H1 (cell line): ENCODE measurements around the gene APEH. TPM values are rescaled to one million over a fixed set of nuclear protein-coding genes. Genes with fewer than 3 reads are reported as not detected.

Experiments used
- CTCF ChIA-PET: fragments of 300-600 bp; sonication (Branson Sonifier 250); formaldehyde crosslinking; loops from one replicate; lab custom pipeline; 2021; ENCODE audit not compliant: partially characterized antibody; lab: Charles Lee
- POLR2A ChIA-PET: fragments of 300-600 bp; sonication (Branson Sonifier 250); formaldehyde crosslinking; loops from one replicate; lab custom pipeline; 2021; ENCODE audit warnings: inconsistent platforms; ENCODE audit not compliant: partially characterized antibody; lab: Charles Lee
- DNase-seq, 2 experiments: peaks; one replicate each; pipeline versions ENCODE4 v3.0.0 to v3.0.0-alpha.2; 2010 to 2022; ENCODE audit warnings: low spot score in 2 of 2, low read depth in 1 of 2, mixed read lengths in 1 of 2
- FAIRE-seq: peaks from 2 replicates; lab custom pipeline; 2011; peaks lifted over from hg19 to GRCh38; lab: Jason Lieb, UNC
- H2AFZ ChIP-seq: 2 replicates; pipeline ENCODE4 v1.8.1; 2012; ENCODE audit warnings: low read length, inconsistent platforms
- H2AK5ac ChIP-seq: 2 replicates; pipeline ENCODE4 v1.6.1; 2013; ENCODE audit warnings: low read depth, low read length
- H2BK120ac ChIP-seq: replicated peaks from 2 replicates; pipeline ENCODE3; 2013; ENCODE audit warnings: low read depth, low read length, inconsistent platforms
- H2BK12ac ChIP-seq: 2 replicates; pipeline ENCODE4 v1.6.1; 2013; ENCODE audit warnings: low read depth, low read length
- H2BK15ac ChIP-seq: 2 replicates; pipeline ENCODE4 v1.6.1; 2013; ENCODE audit warnings: low read length
- H2BK20ac ChIP-seq: 2 replicates; pipeline ENCODE4 v1.6.1; 2013; ENCODE audit warnings: low read length
- H2BK5ac ChIP-seq: 2 replicates; pipeline ENCODE4 v1.6.1; 2013; ENCODE audit warnings: low read depth, low read length
- H3K14ac ChIP-seq: 2 replicates; pipeline ENCODE4 v1.6.1; 2013; ENCODE audit warnings: inconsistent platforms; ENCODE audit not compliant: insufficient read length
- H3K18ac ChIP-seq: 2 replicates; pipeline ENCODE4 v1.6.1; 2013; ENCODE audit warnings: low read length; ENCODE audit errors: extremely low read depth
- H3K23ac ChIP-seq: 2 replicates; pipeline ENCODE4 v1.6.1; 2013; ENCODE audit warnings: inconsistent platforms; ENCODE audit not compliant: insufficient read length
- H3K23me2 ChIP-seq: 2 replicates; pipeline ENCODE4 v1.6.1; 2013; ENCODE audit warnings: low read depth, low read length
- H3K27ac ChIP-seq: 2 replicates; pipeline ENCODE4 v1.6.1; 2011; ENCODE audit warnings: low read depth, low read length, inconsistent platforms
- H3K27me3 ChIP-seq, 4 experiments: replicated peaks in 1 of 4; 1 replicate in 1 of 4; 2 replicates in 3 of 4; pipeline versions ENCODE4 v1.6.1 to v1.8.1; 2011 to 2013; ENCODE audit warnings: low read length in 3 of 4, mild to moderate bottlenecking in 3 of 4, inconsistent platforms in 2 of 4, mixed read lengths in 2 of 4, moderate library complexity in 1 of 4; ENCODE audit not compliant: control insufficient read depth in 3 of 4, insufficient read depth in 3 of 4; ENCODE audit errors: extremely low read depth in 1 of 4
- H3K36me3 ChIP-seq, 4 experiments: 2 replicates each; pipeline versions ENCODE4 v1.6.1 to v1.8.1; 2011 to 2013; ENCODE audit warnings: mild to moderate bottlenecking in 4 of 4, low read length in 3 of 4, moderate library complexity in 2 of 4, control low read depth in 1 of 4, inconsistent platforms in 1 of 4; ENCODE audit not compliant: insufficient read depth in 4 of 4, control insufficient read depth in 2 of 4
- H3K4ac ChIP-seq: replicated peaks from 2 replicates; pipeline ENCODE3; 2013; ENCODE audit warnings: low read length, low read depth, mixed read lengths, inconsistent platforms; ENCODE audit not compliant: insufficient read length
- H3K4me1 ChIP-seq, 4 experiments: replicated peaks in 1 of 4; 1 replicate in 1 of 4; 2 replicates in 3 of 4; pipeline versions ENCODE4 v1.6.1 to v1.8.1; 2011 to 2013; ENCODE audit warnings: low read length in 3 of 4, inconsistent platforms in 2 of 4, mixed read lengths in 1 of 4; ENCODE audit not compliant: insufficient read depth in 4 of 4, control insufficient read depth in 3 of 4
- H3K4me2 ChIP-seq, 2 experiments: 2 replicates each; pipeline versions ENCODE4 v1.6.1 to v1.8.1; 2011 to 2013; ENCODE audit warnings: low read depth in 2 of 2, low read length in 2 of 2, control low read depth in 1 of 2, inconsistent platforms in 1 of 2, mild to moderate bottlenecking in 1 of 2; ENCODE audit not compliant: insufficient read depth in 1 of 2
- H3K4me3 ChIP-seq, 4 experiments: fragments of 200-600, 300-600 bp in 1 of 4; sonication (generic), shearing (Covaris generic), sonication (Bioruptor Twin) in 1 of 4; 2 replicates each; pipeline versions ENCODE4 v1.5.1 to v1.8.1; 2011 to 2016; ENCODE audit warnings: low read length in 4 of 4, low read depth in 3 of 4, control low read depth in 2 of 4, inconsistent platforms in 2 of 4, mild to moderate bottlenecking in 2 of 4, mixed read lengths in 1 of 4, moderate library complexity in 1 of 4; ENCODE audit not compliant: insufficient read depth in 2 of 4; ENCODE audit errors: extremely low read depth in 1 of 4
- H3K56ac ChIP-seq: replicated peaks from 2 replicates; pipeline ENCODE3; 2013; ENCODE audit warnings: low read depth, mild to moderate bottlenecking, mixed read lengths, low read length, inconsistent platforms; ENCODE audit not compliant: insufficient read length
- H3K79me1 ChIP-seq: 2 replicates; pipeline ENCODE4 v1.6.1; 2013; ENCODE audit warnings: low read depth, low read length, control low read depth
- H3K79me2 ChIP-seq, 2 experiments: 2 replicates each; pipeline versions ENCODE4 v1.6.1 to v1.8.1; 2012 to 2013; ENCODE audit warnings: low read length in 2 of 2, mild to moderate bottlenecking in 2 of 2, inconsistent platforms in 1 of 2; ENCODE audit not compliant: insufficient read depth in 2 of 2, control insufficient read depth in 1 of 2
- H3K9ac ChIP-seq, 4 experiments: replicated peaks in 1 of 4; 1 replicate in 1 of 4; 2 replicates in 3 of 4; pipeline versions ENCODE4 v1.6.1 to v1.8.1; 2011 to 2013; ENCODE audit warnings: low read depth in 3 of 4, low read length in 3 of 4, control low read depth in 2 of 4, mild to moderate bottlenecking in 2 of 4, moderate library complexity in 2 of 4, inconsistent platforms in 1 of 4; ENCODE audit errors: extremely low read depth in 1 of 4
- H3K9me3 ChIP-seq, 2 experiments: 2 replicates each; pipeline versions ENCODE4 v1.6.1 to v1.8.1; 2012 to 2013; ENCODE audit warnings: mild to moderate bottlenecking in 2 of 2, moderate library complexity in 2 of 2, control low read depth in 1 of 2, inconsistent platforms in 1 of 2, low read depth in 1 of 2, low read length in 1 of 2, mixed read lengths in 1 of 2; ENCODE audit not compliant: insufficient read depth in 2 of 2
- H4K20me1 ChIP-seq, 2 experiments: replicated peaks in 1 of 2; 2 replicates each; pipeline versions ENCODE3 to v1.8.1; 2011 to 2013; ENCODE audit warnings: inconsistent platforms in 2 of 2, low read length in 2 of 2, mild to moderate bottlenecking in 1 of 2; ENCODE audit not compliant: insufficient read depth in 2 of 2, control insufficient read depth in 1 of 2
- H4K5ac ChIP-seq: 2 replicates; pipeline ENCODE4 v1.6.1; 2013; ENCODE audit warnings: low read length, low read depth, mixed read lengths, inconsistent platforms; ENCODE audit not compliant: insufficient read length
- H4K8ac ChIP-seq: 2 replicates; pipeline ENCODE4 v1.8.0; 2013; ENCODE audit warnings: mild to moderate bottlenecking, moderate library complexity, low read length, inconsistent platforms; ENCODE audit not compliant: insufficient read depth; ENCODE audit errors: extremely low read depth
- H4K91ac ChIP-seq: replicated peaks from 2 replicates; pipeline ENCODE3; 2013; ENCODE audit warnings: low read length, mixed read lengths, inconsistent platforms; ENCODE audit not compliant: insufficient read length
- WGBS, 2 experiments: shearing (Covaris generic) in 1 of 2; methylation state at CpG; one replicate each; pipeline versions ENCODE4 v1.1.6 to v1.1.7; 2013 to 2015; ENCODE audit warnings: low lambda C conversion rate in 2 of 2, mixed read lengths in 2 of 2, inconsistent platforms in 1 of 2, low coverage in 1 of 2, missing lambda C conversion rate in 1 of 2; ENCODE audit not compliant: insufficient replicate concordance in 2 of 2, insufficient coverage in 1 of 2, insufficient read length in 1 of 2; ENCODE audit errors: extremely low coverage in 1 of 2, missing lambda C conversion rate in 1 of 2; 5-methylcytosine and 5-hydroxymethylcytosine counted together
- polyA plus RNA-seq, 7 experiments: library from polyadenylated mRNA; depleted of rRNA in 3 of 7; stranded (reverse) in 5 of 7; unstranded in 2 of 7; fragments of >200 nt in 5 of 7; fragments of 200-250 nt in 2 of 7; gene quantifications; 1 replicate in 5 of 7; 2 replicates in 1 of 7; 4 replicates in 1 of 7; pipeline versions ENCODE4 v1.2.1 to v1.2.3, GENCODE V29; 2011 to 2013; ENCODE audit warnings: missing spikeins in 2 of 7, mixed read lengths in 2 of 7
- total RNA-seq: library from RNA; stranded (reverse); fragmentation: NEBNext Ultra II Directional; extraction: Animal tissue kit (Norgen Biotek cat#: 25700); gene quantifications from 2 replicates; pipeline ENCODE4 v1.2.1, GENCODE V29; 2021
- TF ChIP-seq, protein P1 (sequence below): IDR thresholded peaks from 2 replicates; pipeline ENCODE4 v1.6.1; 2011; ENCODE audit warnings: low read length, improper control_type of control experiment

APEH gene
- total and polyA plus RNA-seq, 2 of the 8 experiments (the other 6 are each of a cell fraction or from before 2014, with no cell fraction given), result 222 to 260 TPM

DNA sequence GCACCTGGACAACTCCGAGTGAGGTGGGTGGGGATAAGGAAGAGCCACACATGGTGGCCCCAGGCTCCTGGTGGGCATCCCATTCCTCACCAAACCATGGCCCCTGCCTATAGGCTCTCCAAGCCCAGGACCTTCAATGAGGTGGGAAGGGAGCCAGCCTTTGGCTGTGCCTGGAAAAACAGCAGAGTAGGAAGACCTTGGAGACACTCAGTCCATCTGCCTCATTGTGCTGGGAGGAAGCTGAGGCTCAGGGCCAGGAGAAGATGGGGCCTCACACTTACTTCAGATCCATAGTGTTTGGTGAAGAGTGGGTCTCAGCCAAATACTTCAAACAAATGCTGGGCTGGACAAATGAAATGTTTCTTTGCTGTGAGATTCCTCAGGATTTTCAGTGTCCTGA lies 47.4 kb upstream of the APEH start:
- Histone ChIP-seq H3K4me3 (no peak overlapping the region), H2AFZ (no peak overlapping the region), H2AK5ac (no peak overlapping the region), H4K5ac (no peak overlapping the region), H3K56ac (no peak overlapping the region), H3K27ac (no peak overlapping the region), H3K4me1 (no peaks in the 10 kb centered on the region), H2BK20ac (no peak overlapping the region), H4K8ac (no peak overlapping the region), H3K23me2 (no peaks in the 10 kb centered on the region), H3K4ac (no peak overlapping the region), H2BK12ac (no peak overlapping the region), H2BK5ac (no peak overlapping the region), H3K79me2 (no peaks in the 10 kb centered on the region), H3K9me3 (peaks cover 0 to 2% of the 10 kb centered on the region in 2 experiments; a peak in 1 of 4 replicates), H3K14ac (no peak overlapping the region), H3K23ac (no peak overlapping the region), H3K36me3 (no peaks in the 10 kb centered on the region), H2BK120ac (no peak overlapping the region), H3K18ac (no peak overlapping the region), H3K9ac (no peak overlapping the region), H4K20me1 (no peaks in the 10 kb centered on the region), H3K27me3 (no peaks in the 10 kb centered on the region), H3K79me1 (no peaks in the 10 kb centered on the region), H2BK15ac (no peak overlapping the region), H4K91ac (no peak overlapping the region), H3K4me2 (no peak overlapping the region)
- FAIRE-seq (no peak), DNase-seq (no peak)
- CTCF ChIA-PET, result interaction anchor here (1.3 to 1.5 kb wide), 3 partner anchors 10 to 45 kb away, joined by 3 to 4 read pairs (median 3); no protein-coding TSS in a partner anchor
- TF ChIP-seq, protein P1, sequence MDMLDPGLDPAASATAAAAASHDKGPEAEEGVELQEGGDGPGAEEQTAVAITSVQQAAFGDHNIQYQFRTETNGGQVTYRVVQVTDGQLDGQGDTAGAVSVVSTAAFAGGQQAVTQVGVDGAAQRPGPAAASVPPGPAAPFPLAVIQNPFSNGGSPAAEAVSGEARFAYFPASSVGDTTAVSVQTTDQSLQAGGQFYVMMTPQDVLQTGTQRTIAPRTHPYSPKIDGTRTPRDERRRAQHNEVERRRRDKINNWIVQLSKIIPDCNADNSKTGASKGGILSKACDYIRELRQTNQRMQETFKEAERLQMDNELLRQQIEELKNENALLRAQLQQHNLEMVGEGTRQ, result no peak
- POLR2A ChIA-PET, result interaction anchor here (1.1 kb wide), 1 partner anchor 158 kb away, joined by 3 read pairs; no protein-coding TSS in a partner anchor
- WGBS, 2 experiments, result 100% methylated on average over 1 of the region's 1 CpG; no CpG with 5 or more reads in 1 of the 2 experiments
